ENCODE data around the gene HSD17B10.

DNA sequence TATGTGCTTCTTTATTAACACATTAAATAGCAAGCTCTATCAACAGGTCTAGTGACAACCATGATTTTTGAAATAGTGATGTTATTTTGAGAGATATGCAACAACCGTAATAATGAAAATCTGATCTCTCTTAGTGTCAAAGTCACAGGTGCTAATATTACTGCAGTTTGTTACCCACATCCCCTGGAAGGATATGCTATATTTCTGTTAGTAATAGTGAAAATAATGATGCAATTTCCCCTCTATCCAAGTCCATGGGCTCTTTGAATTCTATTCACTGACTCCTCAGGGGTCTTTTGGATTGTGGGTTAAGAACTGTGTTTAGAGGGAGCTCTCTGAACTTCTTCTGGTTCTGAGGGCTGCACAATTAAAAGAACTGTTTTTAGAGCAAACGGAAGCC lies 3.0 kb upstream of the HSD17B10 start:
- TF ChIP-seq GABPA (IDR thresholded peaks at IDR 0.05 in 1 of 2, conservative IDR thresholded peaks at IDR 0.05 in 1 of 2) (no peak), YY1 (IDR thresholded peaks at IDR 0.05) (no peak), JUND (IDR thresholded peaks at IDR 0.05) (no peak), EGR1 (IDR thresholded peaks at IDR 0.05; ENCODE audit: low read depth in 2 of 2) (no peak), TAF1 (conservative IDR thresholded peaks at IDR 0.05) (no peak), SP1 (IDR thresholded peaks at IDR 0.05) (no peak), HNF4G (IDR thresholded peaks at IDR 0.05) (no peak), RAD21 (IDR thresholded peaks at IDR 0.05) (no peak), FOXA2 (IDR thresholded peaks at IDR 0.05) (no peak)
- TF ChIP-seq, protein P1, sequence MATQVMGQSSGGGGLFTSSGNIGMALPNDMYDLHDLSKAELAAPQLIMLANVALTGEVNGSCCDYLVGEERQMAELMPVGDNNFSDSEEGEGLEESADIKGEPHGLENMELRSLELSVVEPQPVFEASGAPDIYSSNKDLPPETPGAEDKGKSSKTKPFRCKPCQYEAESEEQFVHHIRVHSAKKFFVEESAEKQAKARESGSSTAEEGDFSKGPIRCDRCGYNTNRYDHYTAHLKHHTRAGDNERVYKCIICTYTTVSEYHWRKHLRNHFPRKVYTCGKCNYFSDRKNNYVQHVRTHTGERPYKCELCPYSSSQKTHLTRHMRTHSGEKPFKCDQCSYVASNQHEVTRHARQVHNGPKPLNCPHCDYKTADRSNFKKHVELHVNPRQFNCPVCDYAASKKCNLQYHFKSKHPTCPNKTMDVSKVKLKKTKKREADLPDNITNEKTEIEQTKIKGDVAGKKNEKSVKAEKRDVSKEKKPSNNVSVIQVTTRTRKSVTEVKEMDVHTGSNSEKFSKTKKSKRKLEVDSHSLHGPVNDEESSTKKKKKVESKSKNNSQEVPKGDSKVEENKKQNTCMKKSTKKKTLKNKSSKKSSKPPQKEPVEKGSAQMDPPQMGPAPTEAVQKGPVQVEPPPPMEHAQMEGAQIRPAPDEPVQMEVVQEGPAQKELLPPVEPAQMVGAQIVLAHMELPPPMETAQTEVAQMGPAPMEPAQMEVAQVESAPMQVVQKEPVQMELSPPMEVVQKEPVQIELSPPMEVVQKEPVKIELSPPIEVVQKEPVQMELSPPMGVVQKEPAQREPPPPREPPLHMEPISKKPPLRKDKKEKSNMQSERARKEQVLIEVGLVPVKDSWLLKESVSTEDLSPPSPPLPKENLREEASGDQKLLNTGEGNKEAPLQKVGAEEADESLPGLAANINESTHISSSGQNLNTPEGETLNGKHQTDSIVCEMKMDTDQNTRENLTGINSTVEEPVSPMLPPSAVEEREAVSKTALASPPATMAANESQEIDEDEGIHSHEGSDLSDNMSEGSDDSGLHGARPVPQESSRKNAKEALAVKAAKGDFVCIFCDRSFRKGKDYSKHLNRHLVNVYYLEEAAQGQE (IDR thresholded peaks at IDR 0.05) = no peak
- TF ChIP-seq, protein P2, sequence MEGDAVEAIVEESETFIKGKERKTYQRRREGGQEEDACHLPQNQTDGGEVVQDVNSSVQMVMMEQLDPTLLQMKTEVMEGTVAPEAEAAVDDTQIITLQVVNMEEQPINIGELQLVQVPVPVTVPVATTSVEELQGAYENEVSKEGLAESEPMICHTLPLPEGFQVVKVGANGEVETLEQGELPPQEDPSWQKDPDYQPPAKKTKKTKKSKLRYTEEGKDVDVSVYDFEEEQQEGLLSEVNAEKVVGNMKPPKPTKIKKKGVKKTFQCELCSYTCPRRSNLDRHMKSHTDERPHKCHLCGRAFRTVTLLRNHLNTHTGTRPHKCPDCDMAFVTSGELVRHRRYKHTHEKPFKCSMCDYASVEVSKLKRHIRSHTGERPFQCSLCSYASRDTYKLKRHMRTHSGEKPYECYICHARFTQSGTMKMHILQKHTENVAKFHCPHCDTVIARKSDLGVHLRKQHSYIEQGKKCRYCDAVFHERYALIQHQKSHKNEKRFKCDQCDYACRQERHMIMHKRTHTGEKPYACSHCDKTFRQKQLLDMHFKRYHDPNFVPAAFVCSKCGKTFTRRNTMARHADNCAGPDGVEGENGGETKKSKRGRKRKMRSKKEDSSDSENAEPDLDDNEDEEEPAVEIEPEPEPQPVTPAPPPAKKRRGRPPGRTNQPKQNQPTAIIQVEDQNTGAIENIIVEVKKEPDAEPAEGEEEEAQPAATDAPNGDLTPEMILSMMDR (IDR thresholded peaks at IDR 0.05; ENCODE audit: low read depth, low read length, missing input control) = no peak
- TF ChIP-seq, protein P3, sequence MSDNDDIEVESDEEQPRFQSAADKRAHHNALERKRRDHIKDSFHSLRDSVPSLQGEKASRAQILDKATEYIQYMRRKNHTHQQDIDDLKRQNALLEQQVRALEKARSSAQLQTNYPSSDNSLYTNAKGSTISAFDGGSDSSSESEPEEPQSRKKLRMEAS (IDR thresholded peaks at IDR 0.05) = no peak
- TF ChIP-seq, protein P4, sequence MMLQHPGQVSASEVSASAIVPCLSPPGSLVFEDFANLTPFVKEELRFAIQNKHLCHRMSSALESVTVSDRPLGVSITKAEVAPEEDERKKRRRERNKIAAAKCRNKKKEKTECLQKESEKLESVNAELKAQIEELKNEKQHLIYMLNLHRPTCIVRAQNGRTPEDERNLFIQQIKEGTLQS (IDR thresholded peaks at IDR 0.05) = no peak
- TF ChIP-seq, protein P5, sequence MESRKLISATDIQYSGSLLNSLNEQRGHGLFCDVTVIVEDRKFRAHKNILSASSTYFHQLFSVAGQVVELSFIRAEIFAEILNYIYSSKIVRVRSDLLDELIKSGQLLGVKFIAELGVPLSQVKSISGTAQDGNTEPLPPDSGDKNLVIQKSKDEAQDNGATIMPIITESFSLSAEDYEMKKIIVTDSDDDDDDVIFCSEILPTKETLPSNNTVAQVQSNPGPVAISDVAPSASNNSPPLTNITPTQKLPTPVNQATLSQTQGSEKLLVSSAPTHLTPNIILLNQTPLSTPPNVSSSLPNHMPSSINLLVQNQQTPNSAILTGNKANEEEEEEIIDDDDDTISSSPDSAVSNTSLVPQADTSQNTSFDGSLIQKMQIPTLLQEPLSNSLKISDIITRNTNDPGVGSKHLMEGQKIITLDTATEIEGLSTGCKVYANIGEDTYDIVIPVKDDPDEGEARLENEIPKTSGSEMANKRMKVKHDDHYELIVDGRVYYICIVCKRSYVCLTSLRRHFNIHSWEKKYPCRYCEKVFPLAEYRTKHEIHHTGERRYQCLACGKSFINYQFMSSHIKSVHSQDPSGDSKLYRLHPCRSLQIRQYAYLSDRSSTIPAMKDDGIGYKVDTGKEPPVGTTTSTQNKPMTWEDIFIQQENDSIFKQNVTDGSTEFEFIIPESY (IDR thresholded peaks at IDR 0.05) = no peak
